Vagina (tissue), 2 donors: ENCODE data around the gene OR1S2.

Source experiments
- CTCF ChIP-seq, 3 experiments: fragments of 450-650 bp in 2 of 3; fragments of 200-600 bp in 1 of 3; sonication (generic) in 1 of 3; IDR thresholded peaks; one replicate each; pipeline ENCODE4 v1.5.1; 2017 to 2019; ENCODE audit warnings: antibody characterized with exemption in 3 of 3, mild to moderate bottlenecking in 2 of 3, moderate library complexity in 2 of 3
- POLR2A ChIP-seq, 2 donors: fragments of 450-650 bp; IDR thresholded peaks; one replicate each; pipeline ENCODE4 v1.6.1; 2017; ENCODE audit warnings: antibody characterized with exemption in 2 of 2, mild to moderate bottlenecking in 2 of 2, moderate library complexity in 2 of 2
- POLR2AphosphoS5 ChIP-seq, 2 donors: sonication (generic); formaldehyde crosslinking; IDR thresholded peaks; one replicate each; pipeline ENCODE4 v1.9.0; 2017; ENCODE audit warnings: antibody characterized with exemption in 2 of 2, mild to moderate bottlenecking in 2 of 2, low read depth in 1 of 2; ENCODE audit not compliant: insufficient read depth in 1 of 2

- TF ChIP-seq CTCF (IDR thresholded peaks at IDR 0.05) = no peak
- TF ChIP-seq POLR2A (IDR thresholded peaks at IDR 0.05) = no peak
- no peak for TF ChIP-seq POLR2AphosphoS5 (IDR thresholded peaks at IDR 0.05; ENCODE audit: insufficient read depth in 1 of 2, low read depth in 1 of 2)
Measured at GRCh38 chr11:58193391-58193790, 10.6 kb downstream of the OR1S2 start.
